HG03095 (cell line): ENCODE measurements around the gene SLC22A7.
"Not testable (repeated sequence)": the region's sequence is repeated elsewhere in the genome, so short reads cannot be mapped to it uniquely, and the experiment has no call there.

Experiments
- ATAC-seq: cut with Tn5 transposase; IDR thresholded peaks from one replicate; pipeline ENCODE4 v1.9.1; 2021; ENCODE audit warnings: moderate library complexity; ENCODE audit not compliant: unreplicated experiment

The SLC22A7 gene

DNA sequence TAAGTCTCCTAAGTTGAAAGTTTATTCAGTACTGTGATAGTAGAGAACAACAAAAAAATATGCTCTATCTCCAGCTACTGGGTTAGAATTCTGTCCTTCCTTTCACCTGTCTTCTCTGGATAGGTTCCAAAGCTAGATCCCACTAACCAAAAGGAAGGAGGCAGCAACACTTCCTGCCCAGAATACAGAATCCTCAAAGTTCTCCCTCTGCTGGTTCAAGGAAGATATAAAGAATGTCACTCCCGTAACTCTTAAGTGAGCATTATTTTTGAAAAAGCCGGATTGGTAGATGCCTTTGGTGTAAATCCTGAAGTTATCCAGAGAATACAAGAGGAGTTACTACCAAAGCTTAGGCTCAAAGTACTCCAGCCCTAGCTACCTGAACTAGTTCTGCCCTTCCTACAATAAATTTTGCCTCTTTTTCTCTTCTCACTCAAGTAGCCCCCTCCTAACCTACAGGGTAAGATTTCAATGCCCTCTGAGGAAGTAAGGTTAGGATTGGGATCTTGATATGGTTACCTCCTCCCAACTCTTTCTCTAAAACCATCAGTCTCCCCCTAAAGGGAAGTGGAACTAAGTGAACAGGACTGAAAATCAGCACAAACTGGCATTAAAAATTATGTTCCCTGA is 36.5 kb downstream of the SLC22A7 start:
- ATAC-seq: no peak

- no peak for ATAC-seq
These were observed 37.4 kb downstream of the SLC22A7 start for GRCh38 chr6:43335469-43335868.

DNA sequence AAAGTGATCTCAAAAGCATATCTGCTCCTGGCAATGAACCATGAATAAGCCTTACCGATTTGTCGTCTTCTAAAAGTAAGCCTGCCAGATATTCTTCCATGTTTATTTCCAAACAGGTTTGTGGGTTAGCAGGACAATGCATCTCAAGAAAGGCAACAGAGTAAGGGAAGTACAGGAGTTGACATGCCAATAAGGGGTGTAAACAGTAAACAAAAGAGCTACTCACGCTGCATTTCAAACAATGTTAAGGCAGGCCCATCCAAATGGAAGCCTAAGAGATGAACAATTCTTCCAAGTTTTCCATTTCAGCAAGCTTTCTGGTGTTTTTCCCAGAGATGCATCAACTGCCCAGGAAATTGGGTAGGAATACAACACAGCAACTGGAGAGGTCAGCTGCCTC is 38.3 kb downstream of the SLC22A7 start:
- ATAC-seq: no peak

DNA sequence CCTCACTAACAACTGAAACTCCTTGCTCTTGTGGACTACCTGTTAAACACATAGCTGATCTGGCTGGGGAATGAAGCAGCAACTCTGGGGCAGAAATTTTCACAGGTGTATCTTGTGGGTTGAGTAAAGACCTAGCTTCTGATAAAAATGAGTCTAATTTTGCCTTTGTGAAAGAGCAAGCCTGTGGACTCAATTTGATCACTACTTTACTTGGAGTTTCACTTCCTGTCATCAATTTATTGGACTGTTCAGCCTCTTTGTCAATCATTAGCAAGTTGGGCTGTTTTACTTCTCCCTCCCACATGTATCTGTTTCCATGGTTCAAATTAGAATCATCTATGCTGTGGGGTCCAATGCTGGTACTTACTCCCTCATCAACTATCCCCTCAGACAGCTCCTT is 40.2 kb downstream of the SLC22A7 start:
- ATAC-seq: no peak

DNA sequence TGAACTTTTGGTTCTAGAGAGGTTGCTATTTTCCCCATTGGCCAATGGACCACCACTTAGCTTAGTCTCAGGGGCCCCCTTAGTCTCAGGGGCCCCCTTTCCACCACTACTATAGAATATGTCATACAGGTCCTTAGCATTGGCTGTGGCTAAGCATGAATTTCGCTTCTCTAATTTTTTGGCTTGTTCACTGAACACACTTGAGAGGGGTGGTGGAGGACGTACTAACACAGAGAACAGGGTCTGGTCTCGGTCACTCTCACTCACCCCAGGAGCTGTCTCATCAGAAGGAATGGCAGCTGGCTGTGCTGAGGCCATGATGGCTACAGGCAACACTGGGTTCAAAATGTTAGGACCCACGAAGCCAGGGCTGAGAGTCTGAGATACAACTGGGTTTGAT is 41.1 kb downstream of the SLC22A7 start:
- ATAC-seq: peak; percentile 71

DNA sequence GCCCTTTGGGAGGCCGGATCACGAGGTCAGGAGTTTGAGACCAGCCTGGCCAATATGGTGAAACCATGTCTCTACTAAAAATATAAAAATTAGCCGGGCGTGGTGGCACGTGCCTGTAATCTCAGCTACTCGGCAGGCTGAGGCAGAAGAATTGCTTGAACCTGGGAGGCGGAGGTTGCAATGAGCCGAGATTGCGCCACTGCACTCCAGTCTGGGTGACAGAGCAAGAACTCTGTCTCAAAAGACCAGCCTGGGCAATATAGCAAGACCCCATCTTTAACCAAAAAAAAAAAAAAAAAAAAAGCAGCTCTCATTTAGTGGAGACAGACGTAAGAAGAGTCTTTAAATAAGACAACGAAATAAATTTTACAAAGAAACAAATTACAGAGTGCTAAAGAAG is 48.2 kb downstream of the SLC22A7 start:
- ATAC-seq: not testable (repeated sequence)

- ATAC-seq: no peak
These were observed 49.0 kb downstream of the SLC22A7 start for GRCh38 chr6:43347021-43347420.

GRCh38 chr6:43347444-43347843 is 49.4 kb downstream of the SLC22A7 start:
- ATAC-seq: no peak

DNA sequence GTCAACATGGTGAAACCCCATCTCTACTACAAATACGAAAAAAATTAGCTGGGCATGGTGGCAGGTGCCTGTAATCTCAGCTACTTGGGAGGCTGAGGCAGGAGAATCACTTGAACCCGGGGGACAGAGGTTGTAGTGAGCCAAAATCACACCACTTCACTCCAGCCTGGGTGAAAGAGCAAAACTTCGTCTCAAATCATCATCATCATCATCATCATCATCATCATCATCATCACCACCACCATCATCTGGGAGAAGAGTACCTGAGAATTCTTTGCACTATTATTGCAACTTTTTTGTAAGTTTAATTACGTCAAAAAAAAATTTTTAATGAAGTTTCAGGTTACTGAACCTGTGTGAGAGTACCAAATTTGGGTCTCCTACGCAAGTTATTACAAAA is 53.9 kb downstream of the SLC22A7 start:
- not testable (repeated sequence) for ATAC-seq
